Bronchial epithelial cell (primary cell): ENCODE data around the gene LRP5. TPM values are rescaled to one million over a fixed set of nuclear protein-coding genes. Genes with fewer than 3 reads are reported as not detected.

Experiments
- DNase-seq: peaks from one replicate; pipeline ENCODE4 v3.0.0-alpha.2; 2010; ENCODE audit warnings: low read depth
- FAIRE-seq: peaks from 2 replicates; lab custom pipeline; 2011; peaks lifted over from hg19 to GRCh38; lab: Jason Lieb, UNC
- H3K27me3 ChIP-seq: 2 replicates; pipeline ENCODE4 v1.5.1; 2011; ENCODE audit warnings: low read length; ENCODE audit not compliant: control insufficient read depth, insufficient read depth
- H3K36me3 ChIP-seq: 2 replicates; pipeline ENCODE4 v1.5.1; 2011; ENCODE audit warnings: low read length; ENCODE audit not compliant: control insufficient read depth, insufficient read depth
- H3K4me3 ChIP-seq: 2 replicates; pipeline ENCODE4 v1.5.1; 2011; ENCODE audit warnings: mild to moderate bottlenecking, low read depth, low read length, control low read depth
- CTCF ChIP-seq: IDR thresholded peaks from 2 replicates; pipeline ENCODE4 v1.5.1; 2011; ENCODE audit warnings: mild to moderate bottlenecking, moderate library complexity, low read length, control low read depth, inconsistent platforms; ENCODE audit not compliant: insufficient read depth, severe bottlenecking
- total RNA-seq: library from RNA; depleted of rRNA; stranded (reverse); fragments of >200 nt; gene quantifications from 2 replicates; pipeline ENCODE4 v1.2.1, GENCODE V29; 2014

LRP5 gene
- total RNA-seq, 1 donor from 2014 or later = 21.6 TPM

- no peak for DNase-seq
- no peak for TF ChIP-seq CTCF
- no peak for FAIRE-seq
- H3K27me3 ChIP-seq = no peaks in the 10 kb centered on the region
- no peak overlapping the region for H3K4me3 ChIP-seq
- H3K36me3 ChIP-seq = no peaks in the 10 kb centered on the region
Measured at GRCh38 chr11:68324241-68324640, 11.8 kb downstream of the LRP5 start.

- Histone ChIP-seq H3K27me3 (no peaks in the 10 kb centered on the region), H3K4me3 (no peak overlapping the region), H3K36me3 (no peaks in the 10 kb centered on the region)
- no peak for TF ChIP-seq CTCF
- DNase-seq = no peak
- FAIRE-seq = no peak
Measured at GRCh38 chr11:68324695-68325094, 12.3 kb downstream of the LRP5 start.

- Histone ChIP-seq H3K36me3 (no peaks in the 10 kb centered on the region), H3K4me3 (no peak overlapping the region), H3K27me3 (no peaks in the 10 kb centered on the region)
- FAIRE-seq (no peak), DNase-seq (no peak)
- no peak for TF ChIP-seq CTCF
Measured at GRCh38 chr11:68325183-68325906, 13.0 kb downstream of the LRP5 start.

GRCh38 chr11:68325907-68326220 is 13.5 kb downstream of the LRP5 start:
- DNase-seq (no peak), FAIRE-seq (no peak)
- H3K4me3 ChIP-seq = no peak overlapping the region
- H3K27me3 ChIP-seq = no peaks in the 10 kb centered on the region
- no peak for TF ChIP-seq CTCF
- H3K36me3 ChIP-seq = no peaks in the 10 kb centered on the region

GRCh38 chr11:68326334-68327215 is 14.2 kb downstream of the LRP5 start:
- no peaks in the 10 kb centered on the region for H3K27me3 ChIP-seq
- no peak overlapping the region for H3K4me3 ChIP-seq
- TF ChIP-seq CTCF = no peak
- no peak for FAIRE-seq
- no peak for DNase-seq
- H3K36me3 ChIP-seq = no peaks in the 10 kb centered on the region
